CD4-positive, alpha-beta T cell treated with Interleukin-4 for 1 hour (primary cell): Measurements from ENCODE around the gene KIF1A.
"Not testable (repeated sequence)": the region's sequence is repeated elsewhere in the genome, so short reads cannot be mapped to it uniquely, and the experiment has no call there.

Experiments
- DNase-seq, 2 donors: peaks; one replicate each; pipeline ENCODE4 v3.0.0-alpha.2; 2020 to 2022

KIF1A gene

DNA sequence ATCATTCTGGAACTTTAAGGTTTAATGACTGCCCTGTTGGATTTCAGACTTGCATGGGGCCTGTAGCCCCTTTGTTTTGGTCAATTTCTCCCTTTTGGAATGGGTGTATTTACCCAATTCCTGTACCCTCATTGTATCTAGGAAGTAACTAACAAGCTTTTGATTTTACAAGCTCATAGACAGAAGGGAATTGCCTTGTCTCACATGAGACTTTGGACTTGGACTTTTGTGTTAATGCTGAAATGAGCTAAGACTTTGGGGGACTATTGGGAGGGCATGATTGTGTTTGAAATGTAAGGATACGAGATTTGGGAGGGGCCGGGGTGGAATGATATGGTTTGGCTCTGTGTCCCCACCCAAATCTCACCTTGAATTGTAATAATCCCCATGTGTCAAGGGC is 26.3 kb upstream of the KIF1A start:
- DNase-seq = not testable (repeated sequence)

DNA sequence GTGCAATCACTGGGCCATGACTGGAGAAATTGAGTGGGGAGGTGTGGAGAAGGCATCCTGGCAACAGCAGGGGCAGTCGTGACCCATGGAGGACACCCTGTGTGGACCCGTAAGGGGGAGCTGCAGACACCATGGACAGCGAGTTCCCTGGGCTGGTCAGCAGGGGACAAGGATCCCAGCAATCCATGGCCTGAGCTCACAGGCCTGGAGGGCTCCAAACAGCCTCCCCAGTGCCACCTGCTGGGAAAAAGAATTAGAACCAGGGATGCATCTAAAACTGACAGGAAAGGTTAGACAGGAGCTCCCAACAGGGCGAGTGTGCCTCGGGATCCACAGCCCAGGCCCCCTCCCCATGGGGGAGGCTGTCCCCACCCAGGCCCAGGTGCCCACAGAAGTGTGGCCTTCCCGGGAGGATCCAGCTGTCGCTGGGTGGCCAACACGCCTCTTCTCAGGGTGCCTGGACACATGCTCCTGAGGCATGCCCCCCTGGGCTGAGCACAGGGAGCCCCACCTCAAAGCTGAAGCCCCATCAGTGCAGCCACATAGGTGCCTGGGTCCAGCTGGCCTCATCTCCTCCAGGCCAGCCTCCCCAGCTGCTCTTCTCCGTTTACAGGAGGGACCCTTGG is 20.5 kb upstream of the KIF1A start:
- peak in 1 of 2 donors; percentile 24 for DNase-seq

DNA sequence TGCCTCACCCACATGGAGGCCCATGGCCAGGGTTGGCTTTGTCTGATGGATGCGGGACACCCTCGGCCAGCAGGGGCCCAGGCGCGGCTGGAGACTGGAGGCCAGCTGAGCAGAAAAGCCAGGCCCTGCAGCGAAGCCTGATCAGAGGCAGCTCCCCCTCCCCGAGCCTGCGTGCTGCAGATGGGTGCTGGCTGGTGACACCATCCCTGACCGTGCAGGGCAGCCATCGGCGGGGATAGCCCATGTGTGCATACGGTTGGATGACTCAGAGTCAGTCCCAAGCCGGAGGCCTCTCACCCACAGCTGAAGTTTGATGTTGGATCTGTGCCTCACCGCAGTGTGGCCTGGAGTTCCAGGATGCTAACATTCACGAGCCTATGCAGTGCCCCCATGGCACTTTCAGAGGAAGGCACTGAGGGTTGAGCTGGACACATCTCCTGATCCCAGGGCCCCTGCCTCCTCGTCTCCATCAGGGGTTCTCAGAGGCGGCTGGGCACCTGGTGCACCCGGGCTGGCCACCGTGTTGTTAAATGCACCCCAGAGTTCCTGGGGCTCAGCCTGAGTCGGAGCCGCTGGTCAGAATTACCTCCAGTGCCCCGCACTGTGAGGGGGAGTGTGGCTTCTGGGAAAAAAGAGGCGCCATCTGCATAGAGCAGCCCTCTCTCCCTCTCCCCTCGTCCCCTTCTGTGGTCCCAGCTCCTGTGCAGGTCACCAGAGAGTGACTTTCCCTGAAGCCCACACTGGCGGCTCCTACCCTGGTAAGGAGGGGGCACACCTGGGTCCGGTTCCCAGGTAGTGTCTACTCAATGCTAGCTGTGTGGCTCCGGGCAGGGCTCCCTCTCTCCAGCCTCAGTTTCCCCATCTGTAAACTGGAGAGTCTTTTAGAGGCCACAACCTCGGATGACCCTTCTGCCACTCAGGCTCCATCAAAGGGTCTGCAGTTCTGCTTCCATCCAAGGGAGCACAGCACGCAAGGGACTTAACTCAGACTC is 19.4 kb upstream of the KIF1A start:
- DNase-seq = no peak

DNA sequence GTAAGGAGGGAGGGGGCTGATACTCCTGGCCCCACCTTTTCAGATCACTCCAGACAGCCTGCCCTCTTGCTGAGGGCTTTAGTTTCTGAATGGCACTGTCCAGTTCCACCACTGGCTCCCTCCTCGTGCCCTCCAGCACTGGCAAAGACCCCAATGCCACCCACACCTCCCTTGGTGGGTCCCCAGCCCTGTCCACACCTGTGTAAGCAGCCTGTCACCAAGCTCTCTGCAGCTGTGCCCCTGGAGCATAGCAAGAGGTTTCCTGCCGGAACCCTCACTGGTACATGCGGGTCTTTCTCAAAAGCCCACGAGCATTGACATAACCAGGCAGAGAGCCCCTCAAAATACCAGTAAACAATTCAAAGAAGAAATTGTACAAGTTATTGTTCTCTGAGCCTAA is 17.6 kb upstream of the KIF1A start:
- DNase-seq = no peak

DNA sequence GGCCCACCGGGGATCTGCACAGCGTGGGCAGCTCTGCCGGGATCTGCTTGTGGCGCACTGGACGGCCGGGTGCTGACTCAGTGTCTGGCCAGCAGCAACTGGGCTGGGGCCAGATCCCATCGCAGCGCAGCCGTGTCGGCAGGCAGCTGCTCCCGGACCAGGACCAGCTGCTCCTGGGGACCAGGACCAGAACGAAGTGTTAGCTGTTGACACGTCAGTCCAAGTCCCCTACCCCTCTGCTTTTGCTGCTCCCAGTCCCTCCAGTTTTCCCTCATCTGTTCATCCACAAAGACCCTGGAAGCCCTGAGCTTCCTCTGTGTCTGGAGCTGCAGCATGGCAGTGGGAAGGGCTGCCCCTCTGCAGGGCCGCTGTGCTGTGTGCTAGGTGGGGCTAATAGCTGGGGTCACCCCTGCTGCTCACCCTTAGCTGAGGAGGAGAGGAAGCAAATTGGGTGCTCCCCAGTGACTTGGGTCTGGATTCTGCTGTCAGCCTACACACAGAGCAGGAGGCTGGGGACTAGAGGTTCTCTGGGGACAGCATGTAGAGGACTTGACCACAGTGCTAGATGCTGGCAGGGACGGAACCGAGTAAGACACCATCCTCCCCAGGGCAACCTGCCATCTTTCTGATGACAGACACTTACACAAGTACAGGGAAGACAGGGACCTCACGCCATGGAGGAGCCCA is 16.9 kb upstream of the KIF1A start:
- no peak for DNase-seq

DNA sequence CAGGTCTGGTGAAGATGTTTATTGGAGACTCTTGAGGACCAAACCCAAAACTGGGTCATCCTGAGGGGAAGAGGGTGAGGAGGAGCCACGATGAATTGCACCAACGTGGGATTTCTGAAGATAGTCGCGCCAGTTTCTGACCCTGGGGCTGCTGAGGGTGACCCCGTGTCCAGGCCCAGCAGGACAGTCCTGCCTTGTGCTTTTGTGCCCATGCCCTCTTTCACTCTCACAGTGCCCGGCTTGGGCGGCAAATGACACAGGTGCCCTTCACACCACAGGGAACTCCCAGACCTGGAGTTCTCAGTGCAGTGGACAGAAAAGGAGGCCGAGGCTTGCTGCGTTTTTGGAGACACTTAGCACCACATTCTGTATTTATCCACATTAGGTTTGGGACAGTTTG is 15.5 kb upstream of the KIF1A start:
- DNase-seq = no peak

DNA sequence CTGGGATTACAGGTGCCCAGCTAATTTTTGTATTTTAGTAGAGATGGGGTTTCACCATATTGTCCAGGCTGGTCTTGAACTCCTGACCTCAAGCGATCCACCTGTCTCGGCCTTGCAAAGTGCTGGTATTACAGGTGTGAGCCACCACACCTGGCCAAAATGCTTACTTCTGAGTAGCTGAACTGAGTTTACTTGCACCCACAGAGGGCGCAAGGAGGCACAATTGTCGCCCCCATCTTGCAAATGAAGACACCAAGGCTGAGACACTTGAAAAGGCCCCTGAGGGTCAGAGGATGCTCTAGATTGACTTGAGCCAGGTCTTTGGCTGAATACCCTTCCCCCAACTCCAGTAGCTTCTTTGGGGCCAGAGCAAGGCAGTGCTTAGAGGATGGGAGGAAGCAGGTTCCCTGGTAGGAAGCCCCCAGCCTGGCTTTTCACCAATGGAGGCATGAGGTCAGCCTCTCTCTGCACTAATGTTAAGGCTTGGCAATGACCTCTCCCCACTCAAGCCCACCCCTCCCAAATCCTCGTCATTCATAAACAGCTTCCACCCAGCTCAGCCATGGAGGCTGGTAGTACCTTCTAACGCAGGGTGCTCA is 14.5 kb upstream of the KIF1A start:
- no peak for DNase-seq

DNA sequence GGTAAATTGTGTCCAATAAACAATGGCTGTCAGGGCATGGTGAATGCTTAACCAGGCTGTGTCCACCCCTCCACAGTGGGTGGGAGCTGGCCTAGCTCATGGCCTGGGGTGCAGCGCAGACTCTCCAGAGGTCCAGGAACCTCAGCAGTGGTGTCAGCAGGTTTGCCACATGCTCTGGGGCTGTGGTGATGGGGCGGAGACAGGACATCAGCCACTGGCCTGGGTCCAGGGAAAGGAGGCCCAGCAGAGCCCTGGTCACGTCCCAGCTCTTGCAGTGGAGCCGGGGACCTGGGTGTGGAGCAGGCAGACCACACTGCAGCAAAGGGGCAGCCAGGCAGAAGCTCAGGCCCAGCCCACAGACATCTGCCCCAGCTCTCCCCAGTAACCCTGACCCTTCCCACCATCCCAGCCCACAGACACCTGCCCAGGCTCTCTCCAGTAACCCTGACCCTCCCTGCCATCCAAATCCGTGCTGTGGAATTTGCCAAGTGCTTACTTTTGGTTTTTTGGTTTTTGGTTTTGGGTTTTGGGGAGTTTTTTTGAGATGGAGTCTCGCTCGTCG is 13.8 kb upstream of the KIF1A start:
- DNase-seq = no peak

DNA sequence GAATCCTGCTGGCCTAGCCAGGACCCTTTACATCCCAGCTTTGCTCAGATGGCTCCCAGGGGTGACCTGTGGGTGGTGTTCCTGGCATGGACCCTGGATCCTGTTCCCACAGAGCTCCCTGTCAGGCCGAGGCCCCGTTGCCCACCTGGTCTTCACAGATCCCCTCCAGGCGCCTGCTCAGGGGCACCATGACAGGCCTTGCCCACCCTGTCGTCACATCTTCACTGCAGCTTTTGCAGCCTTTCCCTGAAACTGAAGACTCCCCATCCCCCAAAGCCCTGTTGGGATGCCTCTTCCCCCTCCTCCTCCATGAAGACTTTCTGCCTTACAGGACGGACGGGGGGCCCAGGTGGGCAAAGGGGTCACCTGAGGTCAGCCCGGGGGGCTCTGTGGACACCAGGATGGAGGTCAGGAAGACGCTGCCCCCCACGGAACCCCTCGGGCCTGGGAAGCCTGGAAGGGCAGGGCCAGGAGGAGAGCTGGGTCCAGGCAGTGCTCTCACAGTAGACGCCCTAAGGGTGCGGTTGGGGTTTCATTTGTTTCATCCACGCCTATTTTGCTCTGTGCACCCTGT is 13.0 kb upstream of the KIF1A start:
- DNase-seq = no peak

DNA sequence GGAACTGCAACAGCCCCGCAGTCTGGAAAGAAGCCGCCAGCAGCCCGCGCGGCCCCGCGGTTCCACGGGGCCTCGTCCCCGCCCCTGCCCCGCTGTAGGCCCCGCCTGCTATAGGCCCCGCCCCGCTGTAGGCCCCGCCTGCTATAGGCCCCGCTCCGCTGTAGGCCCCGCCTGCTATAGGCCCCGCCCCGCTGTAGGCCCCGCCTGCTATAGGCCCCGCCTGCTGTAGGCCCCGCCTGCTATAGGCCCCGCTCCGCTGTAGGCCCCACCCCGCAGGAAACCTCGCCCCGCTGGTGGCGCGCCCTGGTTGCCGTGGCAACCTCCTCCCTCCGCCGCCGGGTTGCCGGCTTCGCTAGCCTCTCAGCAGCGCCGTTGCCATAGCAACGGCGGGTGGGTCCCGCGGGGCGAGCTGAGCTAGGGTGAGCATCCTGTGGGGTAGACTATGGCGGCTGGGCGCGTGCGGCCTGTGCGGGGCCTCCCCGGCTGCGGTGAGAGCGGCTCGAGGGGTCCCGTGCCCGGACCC is 12.2 kb upstream of the KIF1A start:
- peak; percentile 98 to 99 for DNase-seq

DNA sequence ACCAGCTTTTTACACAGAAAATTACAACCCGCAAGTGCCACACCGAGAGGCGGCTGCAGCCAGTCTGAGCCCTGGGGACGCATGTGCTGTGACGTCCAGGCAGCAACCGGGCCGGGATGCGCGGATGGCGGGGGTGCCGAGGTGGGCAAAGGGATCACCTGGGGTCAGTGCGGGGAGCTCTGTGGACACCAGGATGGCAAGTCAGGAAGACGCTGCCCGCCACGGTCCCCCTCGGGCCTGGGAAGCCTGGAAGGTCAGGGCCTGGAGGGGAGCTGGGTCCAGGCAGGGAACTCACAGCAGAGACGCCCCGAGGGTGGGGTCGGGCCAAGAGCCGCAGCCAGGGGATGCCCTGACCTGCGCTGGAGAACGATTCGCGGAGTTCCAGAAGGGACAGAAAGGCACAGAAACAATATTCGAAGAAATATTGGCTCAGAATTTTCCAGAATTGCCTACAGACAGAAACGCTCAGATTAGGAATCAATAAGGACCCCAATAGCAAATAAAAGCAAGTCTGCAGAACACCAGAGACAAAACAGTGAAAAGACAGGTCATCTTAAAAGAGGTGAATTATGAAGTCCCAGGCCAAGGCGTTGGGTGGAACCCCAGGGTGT is 11.7 kb upstream of the KIF1A start:
- DNase-seq = no peak

DNA sequence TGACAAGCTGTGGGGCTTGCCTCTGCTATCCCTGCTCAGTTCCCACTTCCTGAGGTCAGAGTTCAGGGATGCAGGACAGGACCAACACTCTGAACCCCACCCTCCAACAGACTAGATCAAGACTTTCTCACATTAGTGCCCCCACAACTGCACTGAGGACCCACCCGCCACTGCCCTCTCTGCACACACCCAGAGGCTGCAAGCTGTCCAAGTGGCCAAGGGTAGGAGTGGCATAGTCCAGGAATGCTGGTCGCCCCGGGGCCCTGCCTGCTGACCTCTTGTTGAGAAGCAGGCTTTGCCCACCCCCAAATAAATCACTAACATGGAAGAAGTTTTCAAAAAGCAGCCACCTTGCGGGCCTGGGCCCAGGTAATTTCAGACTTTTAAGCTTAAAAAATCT is 5.5 kb upstream of the KIF1A start:
- no peak for DNase-seq

DNA sequence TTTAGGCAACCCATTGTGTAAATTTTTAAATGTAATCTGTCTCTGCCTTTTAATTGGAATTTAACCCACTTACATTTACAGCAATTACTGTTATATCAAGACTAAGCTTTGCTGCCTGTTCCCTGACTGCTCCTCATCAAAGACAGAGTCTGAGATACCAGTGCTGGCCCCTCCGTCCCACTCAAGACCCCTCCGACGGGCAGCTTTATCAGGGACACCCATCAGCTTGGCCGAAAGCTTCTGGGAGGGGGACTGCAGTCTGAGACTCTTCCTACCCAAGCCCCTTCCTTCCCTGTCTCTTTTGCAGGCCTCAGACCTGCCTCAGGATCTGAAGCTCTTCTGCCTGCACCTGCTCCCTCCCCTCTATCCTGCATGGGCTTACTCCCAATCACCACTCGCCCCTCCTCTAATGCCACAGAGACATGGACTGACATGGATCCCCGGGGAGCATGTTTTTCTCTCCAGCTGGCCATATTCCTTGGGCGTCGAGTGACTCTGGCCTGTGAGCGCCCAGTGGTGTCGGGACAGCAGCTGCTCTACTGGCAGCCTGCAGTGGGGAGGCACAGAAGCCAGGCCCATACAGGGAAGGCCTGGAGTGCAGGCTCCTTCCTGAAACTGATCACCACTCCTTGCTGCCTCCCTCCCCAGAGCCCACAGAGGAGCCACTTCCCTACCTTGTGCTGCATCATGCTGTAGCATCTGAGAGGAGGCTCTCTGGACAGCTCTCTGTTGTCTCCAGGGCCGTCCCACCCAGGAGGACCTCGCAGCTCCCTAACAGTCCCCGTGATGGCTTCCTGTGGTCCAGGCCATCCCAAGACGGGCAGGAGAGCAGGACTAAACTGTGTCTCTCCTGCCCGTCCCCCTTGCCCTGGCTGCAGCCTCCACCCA is 3.7 kb upstream of the KIF1A start:
- DNase-seq = no peak

DNA sequence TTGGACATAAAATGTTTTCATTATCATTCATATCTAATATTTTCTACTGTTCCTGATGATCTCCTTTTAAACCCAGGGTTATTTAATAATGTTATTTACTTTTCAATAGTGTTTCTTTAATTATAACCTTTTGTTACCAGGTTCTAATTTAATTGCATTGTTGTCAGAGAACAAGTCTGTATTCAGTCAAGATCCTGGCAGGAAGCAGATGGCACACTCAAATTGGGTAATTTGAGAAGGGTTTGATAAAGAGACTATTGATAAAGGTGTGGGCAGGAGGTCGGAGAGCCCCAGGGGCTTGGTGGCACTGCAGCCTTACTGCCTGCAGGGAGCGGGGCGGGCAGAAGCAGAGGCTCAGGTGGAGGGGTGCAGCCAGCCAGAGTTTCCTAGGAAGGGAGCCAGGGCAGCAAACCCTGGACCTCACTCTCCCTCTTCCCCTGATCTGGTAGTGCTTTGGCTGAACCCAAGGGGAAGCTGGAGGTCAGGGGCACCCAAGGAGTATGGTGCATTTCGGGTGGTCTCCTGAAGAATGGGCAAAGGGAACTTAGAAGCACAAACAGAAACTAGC is 2.3 kb upstream of the KIF1A start:
- no peak for DNase-seq

DNA sequence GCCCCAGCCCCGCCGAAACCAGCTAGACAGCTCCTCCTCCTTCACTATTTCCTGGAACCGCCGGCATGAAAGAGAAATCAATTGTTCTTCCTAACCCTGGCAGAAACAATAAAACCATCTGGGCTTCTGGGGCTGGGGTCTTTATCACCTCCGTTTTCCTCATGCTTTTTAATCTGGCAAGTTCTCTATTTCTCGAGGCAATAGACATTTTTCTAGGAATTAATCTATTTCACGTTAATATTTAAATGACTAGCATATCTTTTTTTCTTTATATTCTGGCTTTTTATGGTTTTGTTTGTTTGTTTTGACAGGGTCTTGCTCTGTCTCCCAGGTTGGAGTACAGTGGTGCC is 1.4 kb upstream of the KIF1A start:
- DNase-seq = no peak

DNA sequence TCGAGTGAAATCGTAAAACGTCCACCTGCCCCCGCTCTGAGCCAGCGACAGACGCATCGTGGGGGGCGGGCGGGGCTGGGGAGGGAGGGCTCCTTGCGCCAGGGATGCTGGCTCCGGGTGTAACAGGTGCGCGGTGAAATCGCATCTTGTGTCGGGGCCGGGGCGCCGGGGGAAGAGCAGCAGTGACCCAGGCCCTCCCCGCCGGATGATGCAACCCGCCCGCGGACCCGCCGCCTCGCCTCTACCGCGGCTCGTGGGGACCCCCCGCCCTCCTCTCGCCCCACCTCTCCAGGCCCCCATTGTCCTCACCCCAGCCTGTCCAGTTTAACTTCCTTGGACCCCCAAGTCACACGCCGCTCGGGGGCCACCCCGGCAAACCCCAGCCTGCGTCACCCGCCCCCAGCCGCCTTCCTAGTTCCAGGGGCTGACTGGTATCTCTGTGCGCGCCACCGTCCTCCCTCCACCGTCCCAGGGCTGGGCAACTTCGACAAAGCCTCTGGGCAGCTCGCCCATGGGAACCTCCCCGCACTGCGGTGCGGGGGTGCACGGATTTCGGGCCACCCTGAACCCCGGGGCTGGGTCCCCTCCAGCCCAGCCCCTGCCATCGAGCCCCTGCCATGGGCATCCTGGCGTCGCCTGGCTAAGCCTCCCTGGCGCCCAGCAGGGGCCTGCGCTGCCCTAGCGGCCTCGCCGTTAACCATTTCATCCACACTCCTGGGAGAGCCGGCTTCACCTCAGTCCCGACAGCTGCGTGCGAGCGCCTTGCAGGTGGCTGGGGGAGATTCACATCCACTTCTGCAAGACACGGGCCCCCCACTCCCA is 799 bp upstream of the KIF1A start:
- DNase-seq = no peak

DNA sequence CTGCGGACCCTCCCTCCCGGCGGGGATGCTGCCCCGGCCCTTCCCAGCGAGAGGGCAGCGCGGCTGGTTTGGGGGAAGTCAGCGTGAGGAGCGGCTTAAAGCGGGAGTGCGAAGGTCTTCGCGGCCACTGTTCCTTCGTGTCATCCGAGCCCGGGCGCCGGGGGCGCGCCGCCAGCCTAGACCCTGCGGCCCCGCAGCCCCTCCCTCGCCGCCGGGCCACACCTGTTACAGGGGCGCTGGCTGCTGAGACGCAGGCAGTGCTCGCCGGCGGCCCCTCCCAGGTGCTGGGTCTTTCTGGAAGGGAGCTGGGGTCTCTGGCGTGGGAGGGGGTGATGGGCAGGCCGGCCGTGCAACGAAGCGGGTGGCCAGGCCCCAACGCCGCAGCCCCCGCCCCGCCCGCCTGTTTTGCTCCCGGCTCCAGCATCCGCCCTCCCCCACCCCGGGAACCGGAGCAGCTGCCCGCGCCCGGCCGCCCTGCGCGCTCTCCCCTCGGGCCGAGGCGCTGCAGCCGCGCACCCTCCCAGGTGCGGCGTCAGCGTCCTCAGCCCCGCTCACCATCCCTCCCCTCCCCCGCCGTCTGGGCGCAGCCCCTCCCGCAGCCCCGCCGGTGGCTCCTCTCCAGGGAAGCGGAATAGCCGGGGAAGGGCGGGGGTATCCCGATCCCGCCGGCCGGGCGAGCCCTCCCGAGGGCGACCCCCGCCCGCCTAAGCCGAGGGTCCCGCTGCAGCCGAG is 727 bp downstream of the KIF1A start:
- DNase-seq = no peak

DNA sequence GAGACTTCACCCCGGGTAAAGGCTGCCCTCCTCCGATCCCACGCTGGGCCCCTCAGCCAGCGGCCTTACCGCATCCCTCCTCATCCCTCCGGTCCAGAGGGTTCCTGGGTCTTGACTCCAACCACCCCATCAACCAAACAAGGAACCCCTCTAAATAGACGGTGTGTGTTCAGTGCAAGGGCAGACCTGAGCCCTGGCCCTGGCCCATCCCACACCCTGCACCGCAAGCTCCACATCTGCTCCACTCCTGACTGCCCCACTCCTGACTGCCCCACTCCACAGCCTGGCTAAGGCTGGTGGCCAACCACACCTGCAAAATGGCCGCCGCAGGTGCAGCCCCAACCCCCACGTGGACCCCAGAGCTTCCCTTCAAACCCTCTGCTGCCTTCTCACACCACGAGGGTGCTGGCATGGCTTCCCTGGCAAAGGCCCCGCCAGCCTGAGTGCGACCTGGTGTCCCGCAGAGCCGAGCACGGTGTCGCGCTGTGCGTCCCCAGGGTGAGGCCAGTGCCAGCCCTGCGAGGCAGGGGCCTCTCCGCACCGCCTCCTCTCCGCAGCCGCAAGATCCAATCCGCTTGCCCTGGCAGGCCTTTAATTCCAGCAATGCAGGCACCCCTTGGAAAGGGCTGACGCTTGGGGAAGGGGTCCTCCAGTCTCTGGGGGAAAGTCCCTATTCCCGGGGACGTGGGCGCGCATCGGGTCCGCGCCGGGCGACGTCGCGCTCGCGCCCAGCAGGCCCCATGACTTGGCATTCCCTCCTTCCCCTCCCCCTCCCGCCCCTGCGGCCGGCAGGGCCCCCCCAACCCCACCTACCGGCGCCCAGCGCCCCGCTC is 1.5 kb downstream of the KIF1A start:
- DNase-seq = no peak
